Measurements from ENCODE around the gene EOGT.

The EOGT gene

DNA sequence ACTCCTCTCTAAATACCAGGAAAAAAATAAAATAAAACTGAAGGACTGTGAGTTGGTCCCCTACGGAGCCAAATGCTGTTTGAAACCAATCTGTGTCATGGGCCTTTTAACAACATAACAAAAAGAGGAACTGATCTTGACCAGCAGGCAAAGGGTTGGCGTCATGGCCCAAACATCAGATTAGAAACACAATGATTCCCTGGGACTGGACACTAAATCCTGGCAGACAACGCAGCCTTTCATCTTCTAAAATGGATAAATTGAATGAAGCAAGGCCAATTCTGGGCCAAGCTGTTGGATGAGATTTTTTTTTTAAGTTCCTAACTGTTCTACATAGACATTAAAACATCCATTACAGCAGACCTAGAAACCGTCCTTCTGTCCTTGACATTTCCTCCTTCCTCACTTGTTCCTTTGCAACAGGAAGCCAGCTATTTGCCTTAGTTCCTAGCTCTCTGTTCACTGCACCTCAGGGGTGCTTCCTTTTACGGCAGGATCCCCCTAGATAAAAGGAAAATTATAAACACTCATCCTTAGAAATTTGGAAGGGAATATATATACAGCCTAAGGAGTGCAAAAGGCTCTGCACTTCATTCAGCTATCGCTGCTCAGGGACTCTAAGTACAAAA lies 59.6 kb downstream of the EOGT start:
- no peaks in the 10 kb centered on the region for H3K9me3 Mint-ChIP-seq
- DNase-seq: no peak
- no peak overlapping the region for H3K27ac Mint-ChIP-seq
- H3K36me3 Mint-ChIP-seq (ENCODE audit: low read depth): no peaks in the 10 kb centered on the region
- H3K4me1 Mint-ChIP-seq: no peaks in the 10 kb centered on the region
- no peak for TF ChIP-seq CTCF (IDR thresholded peaks at IDR 0.05)
- no peak overlapping the region for H3K4me3 Mint-ChIP-seq
- H3K27me3 Mint-ChIP-seq (ENCODE audit: low read depth, poor library complexity): no peaks in the 10 kb centered on the region

GRCh38 chr3:68945225-68945624 lies 68.3 kb downstream of the EOGT start:
- H3K4me1 Mint-ChIP-seq: peaks cover 5% of the 10 kb centered on the region
- no peaks in the 10 kb centered on the region for H3K27me3 Mint-ChIP-seq (ENCODE audit: low read depth, poor library complexity)
- TF ChIP-seq CTCF (IDR thresholded peaks at IDR 0.05): no peak
- no peak for DNase-seq
- H3K9me3 Mint-ChIP-seq: no peaks in the 10 kb centered on the region
- H3K4me3 Mint-ChIP-seq: no peak overlapping the region
- no peaks in the 10 kb centered on the region for H3K36me3 Mint-ChIP-seq (ENCODE audit: low read depth)
- H3K27ac Mint-ChIP-seq: no peak overlapping the region

GRCh38 chr3:68943753-68944500 lies 69.6 kb downstream of the EOGT start:
- TF ChIP-seq CTCF (IDR thresholded peaks at IDR 0.05): no peak
- DNase-seq: no peak
- Mint-ChIP-seq H3K4me1 (peaks cover 5% of the 10 kb centered on the region), H3K27me3 (ENCODE audit: low read depth, poor library complexity) (no peaks in the 10 kb centered on the region), H3K9me3 (no peaks in the 10 kb centered on the region), H3K4me3 (no peak overlapping the region), H3K27ac (no peak overlapping the region), H3K36me3 (ENCODE audit: low read depth) (no peaks in the 10 kb centered on the region)

DNA sequence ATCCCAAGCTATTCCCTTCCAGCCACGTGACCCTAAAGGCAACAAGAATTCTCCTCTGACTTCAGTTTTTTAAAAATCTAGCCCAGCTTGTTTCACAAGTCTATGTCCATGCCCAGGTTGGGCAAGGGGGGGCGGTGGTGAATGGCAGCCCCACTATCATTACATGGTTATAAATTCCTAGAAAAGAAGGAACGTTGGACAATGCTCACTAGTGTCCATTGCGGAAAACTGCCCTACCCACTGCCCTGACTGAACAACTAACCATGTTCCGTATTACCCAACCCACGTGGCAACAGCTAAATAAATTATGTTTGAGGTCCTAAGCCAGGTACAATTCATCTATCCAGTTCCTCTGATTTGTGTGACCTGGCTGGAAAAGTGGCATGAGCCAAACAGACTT lies 72.4 kb downstream of the EOGT start:
- no peak for TF ChIP-seq CTCF (IDR thresholded peaks at IDR 0.05)
- no peak overlapping the region for H3K4me3 Mint-ChIP-seq
- H3K36me3 Mint-ChIP-seq (ENCODE audit: low read depth): no peaks in the 10 kb centered on the region
- H3K9me3 Mint-ChIP-seq: no peaks in the 10 kb centered on the region
- H3K4me1 Mint-ChIP-seq: peaks cover 6% of the 10 kb centered on the region
- H3K27me3 Mint-ChIP-seq (ENCODE audit: low read depth, poor library complexity): peaks cover 7% of the 10 kb centered on the region
- H3K27ac Mint-ChIP-seq: no peak overlapping the region
- no peak for DNase-seq

- Mint-ChIP-seq H3K36me3 (ENCODE audit: low read depth) (no peaks in the 10 kb centered on the region), H3K4me1 (peaks cover 6% of the 10 kb centered on the region), H3K9me3 (no peaks in the 10 kb centered on the region), H3K27ac (no peak overlapping the region), H3K4me3 (no peak overlapping the region), H3K27me3 (ENCODE audit: low read depth, poor library complexity) (peaks cover 36% of the 10 kb centered on the region)
- no peak for DNase-seq
- TF ChIP-seq CTCF (IDR thresholded peaks at IDR 0.05): no peak
These were observed 76.6 kb downstream of the EOGT start for GRCh38 chr3:68936856-68937255.

DNA sequence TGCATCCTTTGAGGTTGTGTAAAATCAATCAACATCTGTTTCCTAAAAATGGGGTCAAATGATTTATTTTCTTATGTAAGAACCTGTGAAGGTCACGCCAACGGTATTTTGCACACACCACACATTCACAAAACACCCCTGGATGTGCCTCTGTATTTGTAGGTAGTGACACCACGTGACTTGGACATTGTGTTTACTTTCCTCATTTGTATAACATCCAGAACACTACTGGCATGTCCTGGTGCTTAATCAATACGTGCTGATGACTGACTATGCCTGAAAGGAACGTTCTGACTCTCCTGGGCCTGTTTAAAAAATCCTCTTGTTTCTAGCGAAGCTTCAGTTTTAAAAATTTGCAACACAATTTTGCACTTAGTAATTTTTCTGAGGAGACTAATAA lies 77.7 kb downstream of the EOGT start:
- H3K27ac Mint-ChIP-seq: no peak overlapping the region
- H3K4me3 Mint-ChIP-seq: no peak overlapping the region
- H3K27me3 Mint-ChIP-seq (ENCODE audit: low read depth, poor library complexity): peaks cover 47% of the 10 kb centered on the region
- no peaks in the 10 kb centered on the region for H3K9me3 Mint-ChIP-seq
- DNase-seq: no peak
- no peaks in the 10 kb centered on the region for H3K36me3 Mint-ChIP-seq (ENCODE audit: low read depth)
- H3K4me1 Mint-ChIP-seq: peaks cover 14% of the 10 kb centered on the region
- no peak for TF ChIP-seq CTCF (IDR thresholded peaks at IDR 0.05)
